Adipocyte (in vitro differentiated cells): Measurements from ENCODE around the gene PODN.

ENCODE experiments used
- DNase-seq: peaks from one replicate; pipeline ENCODE4 v3.0.0-alpha.2; 2015; ENCODE audit warnings: low read depth
- H3K27me3 ChIP-seq: replicated peaks from 2 replicates; pipeline ENCODE4 v1.7.0; 2013; ENCODE audit warnings: mild to moderate bottlenecking, low read length, moderate library complexity; ENCODE audit not compliant: control insufficient read depth, insufficient read depth
- H3K36me3 ChIP-seq: 2 replicates; pipeline ENCODE4 v1.7.0; 2013; ENCODE audit warnings: low read length, mild to moderate bottlenecking, moderate library complexity; ENCODE audit not compliant: control insufficient read depth, insufficient read depth, severe bottlenecking
- H3K4me1 ChIP-seq: 2 replicates; pipeline ENCODE4 v1.7.0; 2013; ENCODE audit warnings: mild to moderate bottlenecking, low read length, moderate library complexity; ENCODE audit not compliant: control insufficient read depth, insufficient read depth
- H3K4me3 ChIP-seq: 2 replicates; pipeline ENCODE4 v1.7.0; 2013; ENCODE audit warnings: mild to moderate bottlenecking, low read length, moderate library complexity
- H3K9ac ChIP-seq: 2 replicates; pipeline ENCODE4 v1.7.0; 2013; ENCODE audit warnings: mild to moderate bottlenecking, low read length, moderate library complexity
- H3K9me3 ChIP-seq: 2 replicates; pipeline ENCODE4 v1.7.0; 2013; ENCODE audit warnings: mild to moderate bottlenecking, low read length, moderate library complexity; ENCODE audit not compliant: control insufficient read depth

The PODN gene

DNA sequence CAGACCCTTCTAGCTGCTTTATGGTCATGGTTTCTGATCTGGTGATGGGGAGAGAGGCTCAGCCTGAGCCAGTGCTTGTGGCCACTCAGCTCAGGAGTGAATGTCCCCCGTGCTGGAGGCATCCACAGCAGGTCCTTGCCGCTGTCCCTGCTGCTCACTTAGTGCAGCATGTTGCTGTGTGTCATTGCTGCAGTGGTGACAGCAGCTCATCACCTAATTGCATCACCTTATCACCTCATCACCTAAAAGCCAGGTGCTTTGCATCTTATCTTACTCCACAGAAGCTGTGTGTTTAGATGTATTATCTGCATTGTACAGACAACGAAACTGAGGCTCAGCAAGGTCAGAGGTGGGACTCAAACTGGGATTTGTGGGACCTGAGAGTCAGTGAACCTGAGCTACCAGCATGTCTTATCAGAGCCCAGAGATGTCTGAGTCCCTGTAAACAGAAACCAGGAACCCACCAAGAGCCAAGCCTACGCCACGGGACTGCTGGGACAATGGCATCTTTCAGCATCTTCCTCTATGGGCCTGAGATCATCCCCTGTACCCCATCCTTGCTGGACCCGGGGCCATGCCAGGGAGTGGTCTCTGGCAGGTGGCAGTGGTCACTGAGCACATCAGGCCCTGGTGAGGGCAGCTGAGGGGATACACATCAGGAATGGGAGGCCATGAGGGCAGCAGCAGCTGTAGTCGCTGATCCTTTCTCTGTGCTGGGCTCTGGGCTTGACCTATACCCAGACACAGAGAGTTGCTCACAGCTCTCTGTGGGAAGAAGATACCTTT is 6.5 kb downstream of the PODN start:
- no peak for DNase-seq
- Histone ChIP-seq H3K4me3 (no peak overlapping the region), H3K9me3 (no peaks in the 10 kb centered on the region), H3K27me3 (no peaks in the 10 kb centered on the region), H3K9ac (no peak overlapping the region), H3K4me1 (peaks cover 15% of the 10 kb centered on the region), H3K36me3 (peaks cover 36% of the 10 kb centered on the region)

- Histone ChIP-seq H3K36me3 (peaks cover 36% of the 10 kb centered on the region), H3K9me3 (no peaks in the 10 kb centered on the region), H3K4me3 (no peak overlapping the region), H3K9ac (no peak overlapping the region), H3K4me1 (peaks cover 16% of the 10 kb centered on the region), H3K27me3 (no peaks in the 10 kb centered on the region)
- DNase-seq = no peak
Measured at GRCh38 chr1:53069265-53069662, 7.3 kb downstream of the PODN start.

DNA sequence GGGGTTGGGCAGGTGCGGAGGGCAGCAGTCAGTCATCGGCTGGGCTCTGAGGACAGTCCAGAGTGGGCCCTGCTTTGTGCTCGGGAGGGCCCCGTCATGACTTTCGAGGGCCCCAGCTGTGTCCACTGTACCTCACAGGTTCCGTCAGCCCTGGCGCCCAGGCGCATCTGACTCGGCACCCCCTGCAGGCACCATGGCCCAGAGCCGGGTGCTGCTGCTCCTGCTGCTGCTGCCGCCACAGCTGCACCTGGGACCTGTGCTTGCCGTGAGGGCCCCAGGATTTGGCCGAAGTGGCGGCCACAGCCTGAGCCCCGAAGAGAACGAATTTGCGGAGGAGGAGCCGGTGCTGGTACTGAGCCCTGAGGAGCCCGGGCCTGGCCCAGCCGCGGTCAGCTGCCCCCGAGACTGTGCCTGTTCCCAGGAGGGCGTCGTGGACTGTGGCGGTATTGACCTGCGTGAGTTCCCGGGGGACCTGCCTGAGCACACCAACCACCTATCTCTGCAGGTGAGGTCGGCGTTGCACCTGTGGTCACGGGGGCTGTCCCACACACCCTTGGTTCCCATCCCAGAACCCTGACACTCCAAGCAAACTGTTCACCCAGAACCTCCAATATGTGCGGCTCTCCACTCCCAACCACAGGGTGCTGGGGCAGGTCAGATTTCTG is 7.8 kb downstream of the PODN start:
- Histone ChIP-seq H3K9ac (no peak overlapping the region), H3K4me3 (no peak overlapping the region), H3K27me3 (no peaks in the 10 kb centered on the region), H3K9me3 (no peaks in the 10 kb centered on the region), H3K4me1 (peaks cover 16% of the 10 kb centered on the region), H3K36me3 (peaks cover 37% of the 10 kb centered on the region)
- DNase-seq = no peak

DNA sequence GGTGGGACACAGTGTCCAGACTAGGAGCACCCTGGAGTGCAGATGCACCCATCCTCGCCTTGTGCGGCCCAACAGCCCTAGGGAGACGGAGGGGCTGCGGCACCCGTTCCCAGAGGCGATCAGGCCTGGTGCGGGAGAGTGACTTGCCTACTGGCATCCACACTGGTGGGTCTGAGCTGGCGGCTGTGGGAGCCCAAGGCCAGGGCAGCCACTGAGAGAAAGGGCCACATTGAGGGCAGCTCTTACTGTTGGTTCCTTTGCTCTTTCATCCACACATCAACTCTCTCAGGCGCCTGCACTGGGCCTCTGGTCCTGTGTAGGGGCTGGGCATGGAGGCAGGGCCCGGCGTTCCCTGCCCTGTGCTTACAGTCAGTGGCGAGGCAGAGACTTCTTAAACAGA is 8.6 kb downstream of the PODN start:
- no peak overlapping the region for H3K4me3 ChIP-seq
- no peaks in the 10 kb centered on the region for H3K27me3 ChIP-seq
- no peak overlapping the region for H3K9ac ChIP-seq
- peaks cover 44% of the 10 kb centered on the region for H3K36me3 ChIP-seq
- H3K9me3 ChIP-seq = no peaks in the 10 kb centered on the region
- no peak for DNase-seq
- H3K4me1 ChIP-seq = peaks cover 16% of the 10 kb centered on the region

- H3K4me3 ChIP-seq = no peak overlapping the region
- H3K9me3 ChIP-seq = no peaks in the 10 kb centered on the region
- no peak for DNase-seq
- peaks cover 44% of the 10 kb centered on the region for H3K36me3 ChIP-seq
- H3K27me3 ChIP-seq = no peaks in the 10 kb centered on the region
- H3K4me1 ChIP-seq = peaks cover 16% of the 10 kb centered on the region
- H3K9ac ChIP-seq = no peak overlapping the region
Measured at GRCh38 chr1:53071167-53071865, 9.3 kb downstream of the PODN start.

- Histone ChIP-seq H3K9ac (no peak overlapping the region), H3K4me1 (peaks cover 10% of the 10 kb centered on the region), H3K36me3 (peaks cover 47% of the 10 kb centered on the region), H3K27me3 (no peaks in the 10 kb centered on the region), H3K4me3 (no peak overlapping the region), H3K9me3 (no peaks in the 10 kb centered on the region)
- DNase-seq = no peak
Measured at GRCh38 chr1:53071915-53072314, 9.9 kb downstream of the PODN start.

DNA sequence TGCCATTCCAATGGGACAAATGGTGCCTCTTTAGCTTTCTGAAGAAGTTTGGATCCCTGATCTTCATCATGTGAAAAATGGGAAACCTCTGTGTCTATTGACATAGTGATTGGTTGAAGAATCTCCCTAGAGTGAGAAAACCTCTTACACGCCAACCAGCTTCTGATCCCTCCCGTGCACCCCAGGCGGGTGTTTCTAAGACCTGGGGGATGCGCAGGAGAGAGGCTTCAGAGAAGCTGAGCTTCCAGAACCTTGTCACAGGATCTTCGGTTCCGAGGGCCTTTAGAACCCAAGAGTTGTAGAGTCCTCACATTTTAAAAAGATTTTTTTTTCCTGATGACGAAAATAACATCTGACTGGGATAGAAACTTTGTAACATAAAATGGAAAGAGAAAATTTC is 11.3 kb downstream of the PODN start:
- no peak overlapping the region for H3K4me3 ChIP-seq
- H3K9ac ChIP-seq = no peak overlapping the region
- H3K9me3 ChIP-seq = no peaks in the 10 kb centered on the region
- no peaks in the 10 kb centered on the region for H3K27me3 ChIP-seq
- DNase-seq = no peak
- peaks cover 4% of the 10 kb centered on the region for H3K4me1 ChIP-seq
- H3K36me3 ChIP-seq = peaks cover 56% of the 10 kb centered on the region

DNA sequence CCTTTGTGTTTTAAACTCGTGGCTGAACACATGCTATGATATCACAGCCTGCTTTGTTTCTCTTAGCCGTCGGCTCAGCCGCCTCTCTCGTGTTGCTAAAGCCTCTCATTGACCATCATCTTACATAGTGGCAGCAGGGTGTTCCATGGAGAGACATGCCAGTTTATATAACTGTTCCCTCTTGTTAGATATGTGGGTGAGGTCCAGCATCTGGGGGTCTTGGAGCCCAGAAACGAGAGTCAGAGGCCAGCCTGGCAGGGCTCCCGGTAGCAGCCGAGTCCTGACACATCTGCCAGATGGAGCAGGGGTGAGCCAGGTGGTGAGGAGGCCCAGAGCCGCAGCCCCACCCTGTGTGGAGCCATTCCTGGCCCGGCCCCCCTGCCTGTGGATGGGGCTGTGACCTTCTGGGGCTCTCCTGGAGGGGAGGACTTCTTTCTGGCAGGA is 11.9 kb downstream of the PODN start:
- no peak overlapping the region for H3K9ac ChIP-seq
- H3K4me3 ChIP-seq = no peak overlapping the region
- no peaks in the 10 kb centered on the region for H3K9me3 ChIP-seq
- no peaks in the 10 kb centered on the region for H3K27me3 ChIP-seq
- H3K36me3 ChIP-seq = peaks cover 59% of the 10 kb centered on the region
- no peak for DNase-seq
- H3K4me1 ChIP-seq = peaks cover 4% of the 10 kb centered on the region

GRCh38 chr1:53074313-53075154 is 12.5 kb downstream of the PODN start:
- Histone ChIP-seq H3K9ac (no peak overlapping the region), H3K9me3 (no peaks in the 10 kb centered on the region), H3K4me3 (no peak overlapping the region), H3K27me3 (no peaks in the 10 kb centered on the region), H3K36me3 (peaks cover 61% of the 10 kb centered on the region), H3K4me1 (peaks cover 4% of the 10 kb centered on the region)
- DNase-seq = no peak

- peaks cover 58% of the 10 kb centered on the region for H3K36me3 ChIP-seq
- no peak for DNase-seq
- H3K9me3 ChIP-seq = no peaks in the 10 kb centered on the region
- H3K9ac ChIP-seq = no peak overlapping the region
- peaks cover 4% of the 10 kb centered on the region for H3K4me1 ChIP-seq
- H3K27me3 ChIP-seq = no peaks in the 10 kb centered on the region
- H3K4me3 ChIP-seq = no peak overlapping the region
Measured at GRCh38 chr1:53075206-53075605, 13.2 kb downstream of the PODN start.

DNA sequence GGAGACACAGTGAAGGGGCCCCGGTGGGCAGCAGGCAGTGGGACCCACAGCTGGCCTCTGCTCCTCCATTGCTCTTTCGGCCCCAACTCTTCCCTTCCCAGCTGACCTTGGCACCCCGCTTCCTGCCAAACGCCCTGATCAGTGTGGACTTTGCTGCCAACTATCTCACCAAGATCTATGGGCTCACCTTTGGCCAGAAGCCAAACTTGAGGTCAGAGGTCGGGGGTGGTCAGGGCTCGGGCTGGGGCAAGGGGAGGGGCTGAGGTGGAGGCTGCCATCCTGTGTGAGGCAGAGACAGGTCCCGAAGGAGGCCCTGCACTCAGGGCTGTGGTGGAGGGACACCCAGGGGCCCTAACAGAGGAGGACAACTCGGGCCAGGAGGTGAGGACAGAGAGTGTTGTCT is 13.7 kb downstream of the PODN start:
- Histone ChIP-seq H3K9me3 (no peaks in the 10 kb centered on the region), H3K4me1 (peaks cover 4% of the 10 kb centered on the region), H3K27me3 (no peaks in the 10 kb centered on the region), H3K4me3 (no peak overlapping the region), H3K36me3 (peaks cover 58% of the 10 kb centered on the region), H3K9ac (no peak overlapping the region)
- DNase-seq = no peak
